GM18867 (cell line): ENCODE results near the gene TSPEAR.
"Not testable (repeated sequence)": the region's sequence is repeated elsewhere in the genome, so short reads cannot be mapped to it uniquely, and the experiment has no call there.

Experiments
- ATAC-seq: cut with Tn5 transposase; IDR thresholded peaks from one replicate; pipeline ENCODE4 v1.9.1; 2021; ENCODE audit warnings: mild to moderate bottlenecking, moderate library complexity; ENCODE audit not compliant: unreplicated experiment

Gene TSPEAR

DNA sequence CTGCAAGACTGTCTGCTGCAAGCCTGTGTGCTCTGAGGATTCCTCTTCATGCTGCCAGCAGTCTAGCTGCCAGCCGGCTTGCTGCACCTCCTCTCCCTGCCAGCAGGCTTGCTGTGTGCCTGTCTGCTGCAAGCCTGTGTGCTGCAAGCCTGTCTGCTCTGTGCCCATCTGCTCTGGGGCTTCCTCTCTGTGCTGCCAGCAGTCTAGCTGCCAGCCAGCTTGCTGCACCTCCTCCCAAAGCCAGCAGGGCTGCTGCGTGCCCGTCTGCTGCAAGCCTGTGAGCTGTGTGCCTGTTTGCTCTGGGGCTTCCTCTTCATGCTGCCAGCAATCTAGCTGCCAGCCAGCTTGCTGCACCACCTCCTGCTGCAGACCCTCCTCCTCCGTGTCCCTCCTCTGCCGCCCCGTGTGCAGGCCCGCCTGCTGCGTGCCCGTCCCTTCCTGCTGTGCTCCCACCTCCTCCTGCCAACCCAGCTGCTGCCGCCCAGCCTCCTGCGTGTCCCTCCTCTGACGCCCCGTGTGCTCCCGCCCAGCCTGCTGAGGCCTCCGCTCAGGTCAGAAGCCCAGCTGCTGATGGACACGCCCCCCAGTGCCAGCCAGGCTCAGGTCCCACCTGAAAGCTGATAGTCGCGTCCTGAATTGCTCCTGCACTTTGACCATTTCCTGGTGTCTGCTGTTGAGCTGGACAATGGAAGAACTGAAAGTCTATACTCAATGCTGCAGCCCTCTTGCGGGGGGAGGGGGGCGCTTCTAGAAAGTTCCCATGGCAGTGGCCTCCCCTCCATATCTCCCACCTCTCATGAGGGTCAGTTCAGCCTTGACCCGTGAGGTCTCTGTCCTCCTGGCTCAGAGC lies 136.7 kb downstream of the TSPEAR start:
- no peak for ATAC-seq

GRCh38 chr21:44573630-44574456 lies 137.5 kb downstream of the TSPEAR start, which contains the start of gene KRTAP10-4:
Gene KRTAP10-4, plus strand, starts transcription at chr21:44573729. Its CDS starts 30 bp downstream, at chr21:44573759.
- not testable (repeated sequence) for ATAC-seq

GRCh38 chr21:44572959-44573583 lies 138.3 kb downstream of the TSPEAR start:
- no peak for ATAC-seq

- no peak for ATAC-seq
Measured at GRCh38 chr21:44571844-44572782, 139.3 kb downstream of the TSPEAR start.

DNA sequence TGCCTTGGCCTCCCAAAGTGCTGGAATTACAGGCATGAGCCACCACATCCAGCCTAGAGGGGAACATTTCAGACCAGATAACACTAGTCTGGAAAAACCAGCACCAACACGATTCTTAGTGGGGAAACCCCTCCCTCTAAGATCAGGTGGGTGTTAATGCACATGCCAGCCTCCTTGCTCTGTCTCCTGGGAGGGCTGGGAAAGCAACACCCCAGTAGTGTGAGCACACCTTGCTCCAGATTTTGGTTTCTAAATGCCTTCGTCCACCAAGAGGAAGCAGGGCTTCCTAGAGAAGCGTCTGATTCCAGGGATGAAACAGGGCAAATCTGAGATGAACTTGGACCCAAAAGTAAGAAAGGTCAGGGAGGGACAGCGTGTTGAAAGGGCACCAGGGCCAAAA lies 140.1 kb downstream of the TSPEAR start:
- no peak for ATAC-seq

DNA sequence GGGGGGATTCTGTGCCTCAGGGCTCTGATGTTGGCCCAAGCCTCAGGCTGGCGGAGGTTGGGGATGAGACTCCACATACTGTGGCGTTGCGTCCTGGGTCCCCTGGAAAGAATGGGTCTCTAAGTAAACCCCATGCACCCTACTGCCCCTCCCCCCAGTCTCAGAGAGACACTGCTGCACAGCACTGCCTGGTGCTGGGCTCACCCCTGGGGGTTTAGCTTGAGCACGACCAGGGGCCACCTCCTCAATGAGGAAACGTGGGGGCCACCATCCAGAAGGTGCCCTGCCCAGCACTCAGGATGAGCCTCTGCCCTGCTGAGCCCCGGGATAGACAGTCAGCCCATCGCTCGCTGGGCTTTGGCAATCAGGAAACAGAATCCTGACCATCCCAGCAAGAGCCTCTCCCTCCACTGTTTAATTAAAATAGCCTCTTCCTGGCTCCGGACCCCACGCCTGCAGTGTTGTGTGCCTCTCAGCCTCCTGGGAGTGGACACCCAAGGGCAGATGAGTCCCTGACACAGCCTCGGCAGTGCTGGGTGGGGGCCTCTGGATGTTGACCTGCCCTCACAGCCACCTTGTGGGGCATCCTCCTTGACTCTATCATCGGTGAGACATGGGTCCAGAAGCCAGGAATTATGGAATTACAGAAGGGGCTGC lies 141.4 kb downstream of the TSPEAR start:
- no peak for ATAC-seq

GRCh38 chr21:44568667-44569556 lies 142.5 kb downstream of the TSPEAR start:
- ATAC-seq, result no peak

DNA sequence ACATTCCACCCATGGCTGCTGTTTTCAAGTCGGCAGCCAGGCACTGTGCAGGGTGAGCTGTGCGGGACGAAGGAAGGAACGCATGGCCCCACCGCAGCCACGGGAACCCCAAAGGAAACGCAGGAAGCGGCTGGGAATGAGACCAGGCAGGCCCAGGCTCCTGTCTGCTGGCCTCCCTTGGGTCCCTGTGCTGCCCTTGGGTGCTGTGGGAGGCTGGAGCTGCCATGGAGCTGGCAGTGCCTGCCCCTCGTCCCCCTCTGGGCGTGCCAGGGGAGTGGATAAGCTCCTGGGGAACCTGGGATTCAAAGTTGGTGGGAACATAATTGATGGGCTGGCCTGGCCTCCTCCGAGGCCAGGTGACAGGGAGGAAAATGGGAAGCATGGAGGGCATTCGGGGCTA lies 143.1 kb downstream of the TSPEAR start:
- no peak for ATAC-seq

DNA sequence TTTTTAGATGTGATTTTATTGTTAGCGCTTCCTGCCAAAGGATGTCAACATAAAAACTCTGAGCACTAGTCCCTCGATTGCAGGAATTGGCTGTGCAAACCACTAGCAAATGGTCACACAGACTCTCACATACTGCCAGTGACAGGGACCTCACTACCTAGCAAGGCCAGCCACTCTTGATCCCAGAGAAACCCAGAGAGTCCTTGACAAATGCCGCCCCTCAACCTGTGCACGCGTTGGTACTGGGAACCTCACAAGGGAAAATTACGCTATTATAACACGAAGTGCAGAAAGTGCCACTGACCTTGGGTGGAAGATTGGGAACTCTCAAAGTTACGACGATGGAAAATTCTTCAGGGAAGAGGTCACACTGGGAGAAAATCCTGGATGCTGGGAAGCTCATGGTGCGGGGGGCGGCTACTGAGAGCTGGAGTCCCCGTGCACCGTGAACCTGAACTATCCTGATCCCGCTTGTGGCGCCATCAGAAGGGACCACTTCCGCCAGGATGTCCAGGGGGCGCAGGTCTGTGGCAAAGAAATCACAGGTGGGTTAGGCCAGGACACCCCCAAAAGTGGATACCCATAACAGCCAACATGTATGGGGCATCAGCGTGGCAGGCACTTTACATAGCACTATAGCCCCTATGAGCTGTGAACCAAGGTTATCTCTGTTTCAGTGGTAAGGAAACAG lies 143.7 kb downstream of the TSPEAR start:
- ATAC-seq, result no peak

GRCh38 chr21:44566403-44566802 lies 145.0 kb downstream of the TSPEAR start:
- no peak for ATAC-seq

- ATAC-seq, result no peak
Measured at GRCh38 chr21:44564886-44565598, 146.3 kb downstream of the TSPEAR start.

DNA sequence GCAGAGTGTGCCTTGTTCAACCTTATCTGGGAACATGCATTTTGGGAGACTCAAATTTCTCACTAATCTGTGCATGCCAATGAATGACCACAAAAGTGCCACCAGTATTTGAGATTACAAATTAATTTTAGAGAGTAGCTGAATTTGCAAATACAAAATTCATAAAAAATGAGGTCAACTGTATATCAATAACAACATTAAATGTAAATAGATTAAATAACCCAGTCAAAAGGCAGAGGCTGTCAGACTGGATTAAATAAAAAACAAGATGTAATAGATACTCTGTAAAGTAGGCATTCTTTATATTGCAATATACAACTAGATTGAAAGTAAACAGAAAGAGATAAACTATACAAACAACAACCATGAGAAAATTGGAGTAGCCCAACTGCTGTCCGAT lies 147.3 kb downstream of the TSPEAR start:
- ATAC-seq, result no peak

GRCh38 chr21:44558695-44559094 lies 152.7 kb downstream of the TSPEAR start, which contains the start of gene KRTAP10-3:
Gene KRTAP10-3, minus strand, starts transcription at chr21:44558795. Its CDS starts 80 bp downstream, at chr21:44558715.
- no peak for ATAC-seq

DNA sequence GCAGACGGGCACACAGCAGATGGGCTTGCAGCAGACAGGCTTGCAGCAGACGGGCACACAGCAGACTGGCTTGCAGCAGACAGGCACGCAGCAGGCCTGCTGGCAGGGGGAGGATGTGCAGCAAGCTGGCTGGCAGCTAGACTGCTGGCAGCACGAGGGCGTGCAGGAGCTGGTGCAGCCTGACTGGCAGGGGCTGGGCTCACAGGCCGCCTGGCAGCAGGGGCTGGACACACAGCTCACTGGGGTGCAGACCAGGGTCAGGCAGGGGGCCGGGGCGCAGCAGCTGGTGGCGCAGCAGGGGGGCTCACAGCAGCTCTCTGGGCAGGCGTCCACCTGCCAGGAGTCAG lies 153.1 kb downstream of the TSPEAR start:
- not testable (repeated sequence) for ATAC-seq

DNA sequence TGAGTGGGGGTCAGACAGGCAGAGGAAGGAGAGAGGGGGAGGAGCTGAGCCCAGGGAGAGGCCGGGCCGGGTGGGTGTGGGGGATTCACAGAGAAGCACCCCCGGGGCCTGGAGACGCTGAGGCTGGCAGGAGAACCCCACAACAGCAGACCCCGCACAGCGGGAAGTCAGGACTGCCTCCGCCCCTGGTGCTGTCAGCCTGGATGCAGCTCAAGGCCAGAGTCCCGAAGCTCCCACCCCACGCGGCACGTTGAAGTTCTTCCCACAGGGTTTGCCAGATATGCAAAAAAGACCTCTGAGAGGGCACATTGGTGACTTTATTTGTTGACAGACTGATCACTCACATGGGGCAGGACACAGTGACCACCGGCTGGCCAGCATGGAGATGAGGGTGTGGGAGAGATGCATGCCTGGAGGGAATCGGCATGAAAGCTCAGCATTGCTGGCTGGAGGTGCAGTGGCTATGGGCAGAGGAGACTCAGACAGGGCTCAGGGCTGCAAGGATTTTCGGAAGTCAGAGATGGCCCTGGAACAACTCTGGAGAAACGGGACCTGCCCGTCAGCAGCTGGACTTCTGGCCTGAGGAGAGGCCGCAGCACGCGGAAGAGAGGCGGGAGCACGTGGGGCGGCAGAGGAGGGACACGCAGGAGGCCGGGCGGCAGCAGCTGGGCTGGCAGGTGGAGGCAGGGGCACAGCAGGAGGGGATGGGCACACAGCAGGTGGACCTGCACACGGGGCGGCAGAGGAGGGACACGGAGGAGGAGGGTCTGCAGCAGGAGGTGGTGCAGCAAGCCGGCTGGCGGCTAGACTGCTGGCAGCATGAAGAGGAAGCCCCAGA lies 153.7 kb downstream of the TSPEAR start:
- no peak for ATAC-seq

GRCh38 chr21:44556879-44557278 lies 154.5 kb downstream of the TSPEAR start:
- ATAC-seq, result no peak
